ENCODE results near the gene DPYSL5. TPM values are rescaled to one million over a fixed set of nuclear protein-coding genes. Genes with fewer than 3 reads are reported as not detected.

DPYSL5 gene
- total and polyA plus RNA-seq, 2 donors (not counting 1 experiment from before 2014, with no cell fraction given): not detected

DNA sequence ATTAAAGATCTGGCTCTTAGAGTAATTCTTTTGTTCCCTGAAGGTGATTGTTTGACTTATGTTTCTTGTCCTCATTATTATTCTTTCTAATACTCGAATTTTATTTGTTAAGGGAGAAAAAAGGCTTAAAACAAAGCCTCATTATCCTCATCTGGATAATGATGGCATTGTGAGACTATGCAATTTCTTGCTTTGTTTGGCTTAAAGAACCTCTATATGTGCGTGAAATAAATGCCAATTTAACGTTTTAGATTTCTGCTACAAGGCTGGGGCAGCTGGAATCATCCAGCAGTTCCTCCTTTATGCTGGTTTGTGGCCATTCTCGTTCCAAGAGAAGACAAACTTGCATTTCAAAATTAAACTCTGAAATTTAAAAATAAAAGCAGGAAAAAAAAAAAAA is 4.9 kb upstream of the DPYSL5 start:
- DNase-seq: no peak
- Histone ChIP-seq H3K9ac (ENCODE audit: low read length) (no peak overlapping the region), H3K27ac (ENCODE audit: low read length in 2 of 2) (no peak overlapping the region), H3K4me2 (replicated peaks; ENCODE audit: low read depth, low read length, poor library complexity, severe bottlenecking) (no peak overlapping the region), H3K36me3 (replicated peaks in 1 of 2; ENCODE audit: control extremely low read depth in 1 of 2, control insufficient read depth in 1 of 2, extremely low read depth in 1 of 2, insufficient read depth in 2 of 2, low read length in 1 of 2) (no peaks in the 10 kb centered on the region), H3K79me2 (ENCODE audit: control insufficient read depth, insufficient read depth, low read length) (no peaks in the 10 kb centered on the region), H3K27me3 (replicated peaks in 1 of 4; ENCODE audit: control extremely low read depth in 1 of 4, control insufficient read depth in 3 of 4, insufficient read depth in 4 of 4, low read length in 3 of 4) (peaks cover 0 to 30% (median 26%) of the 10 kb centered on the region in 4 experiments), H3K4me1 (ENCODE audit: control insufficient read depth in 2 of 2, insufficient read depth in 2 of 2, low read length in 2 of 2) (peaks cover 15 to 17% of the 10 kb centered on the region in 2 donors), H4K20me1 (ENCODE audit: control insufficient read depth, insufficient read depth, low read length, poor library complexity, severe bottlenecking) (no peaks in the 10 kb centered on the region), H3K4me3 (ENCODE audit: control extremely low read depth in 1 of 5, extremely low read depth in 1 of 5, insufficient read depth in 1 of 5, low read depth in 2 of 5, low read length in 4 of 5) (no peak overlapping the region), H3K9me3 (ENCODE audit: control extremely low read depth in 1 of 3, control insufficient read depth in 2 of 3, insufficient read depth in 1 of 3, low read length in 2 of 3) (no peaks in the 10 kb centered on the region), H2AFZ (ENCODE audit: insufficient read depth, low read depth, low read length, poor library complexity, severe bottlenecking) (no peak overlapping the region)
- no peak for ATAC-seq (ENCODE audit: low read depth)
- Mint-ChIP-seq H3K27ac (no peak overlapping the region), H3K27me3 (peaks cover 51% of the 10 kb centered on the region), H3K4me3 (no peak overlapping the region), H3K4me1 (peaks cover 11% of the 10 kb centered on the region), H3K9me3 (ENCODE audit: insufficient read depth) (no peaks in the 10 kb centered on the region)
- ChIA-PET POLR2A (no interaction called here), CTCF (interaction anchor here (0.6 to 1.2 kb wide), 7 partner anchors 80 to 477 kb away, joined by 3 to 6 read pairs (median 4); no protein-coding TSS in a partner anchor)
- intact Hi-C loops (cut with micrococcal nuclease): no loop called here
- TF ChIP-seq, protein P1, sequence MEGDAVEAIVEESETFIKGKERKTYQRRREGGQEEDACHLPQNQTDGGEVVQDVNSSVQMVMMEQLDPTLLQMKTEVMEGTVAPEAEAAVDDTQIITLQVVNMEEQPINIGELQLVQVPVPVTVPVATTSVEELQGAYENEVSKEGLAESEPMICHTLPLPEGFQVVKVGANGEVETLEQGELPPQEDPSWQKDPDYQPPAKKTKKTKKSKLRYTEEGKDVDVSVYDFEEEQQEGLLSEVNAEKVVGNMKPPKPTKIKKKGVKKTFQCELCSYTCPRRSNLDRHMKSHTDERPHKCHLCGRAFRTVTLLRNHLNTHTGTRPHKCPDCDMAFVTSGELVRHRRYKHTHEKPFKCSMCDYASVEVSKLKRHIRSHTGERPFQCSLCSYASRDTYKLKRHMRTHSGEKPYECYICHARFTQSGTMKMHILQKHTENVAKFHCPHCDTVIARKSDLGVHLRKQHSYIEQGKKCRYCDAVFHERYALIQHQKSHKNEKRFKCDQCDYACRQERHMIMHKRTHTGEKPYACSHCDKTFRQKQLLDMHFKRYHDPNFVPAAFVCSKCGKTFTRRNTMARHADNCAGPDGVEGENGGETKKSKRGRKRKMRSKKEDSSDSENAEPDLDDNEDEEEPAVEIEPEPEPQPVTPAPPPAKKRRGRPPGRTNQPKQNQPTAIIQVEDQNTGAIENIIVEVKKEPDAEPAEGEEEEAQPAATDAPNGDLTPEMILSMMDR (IDR thresholded peaks at IDR 0.05): no peak
- no peak for TF ChIP-seq EZH2 (IDR thresholded peaks at IDR 0.05; ENCODE audit: borderline replicate concordance, insufficient read depth, low read depth, low read length, poor library complexity, severe bottlenecking)
- WGBS (ENCODE audit: insufficient coverage): 75% methylated on average over 2 of the region's 4 CpGs

DNA sequence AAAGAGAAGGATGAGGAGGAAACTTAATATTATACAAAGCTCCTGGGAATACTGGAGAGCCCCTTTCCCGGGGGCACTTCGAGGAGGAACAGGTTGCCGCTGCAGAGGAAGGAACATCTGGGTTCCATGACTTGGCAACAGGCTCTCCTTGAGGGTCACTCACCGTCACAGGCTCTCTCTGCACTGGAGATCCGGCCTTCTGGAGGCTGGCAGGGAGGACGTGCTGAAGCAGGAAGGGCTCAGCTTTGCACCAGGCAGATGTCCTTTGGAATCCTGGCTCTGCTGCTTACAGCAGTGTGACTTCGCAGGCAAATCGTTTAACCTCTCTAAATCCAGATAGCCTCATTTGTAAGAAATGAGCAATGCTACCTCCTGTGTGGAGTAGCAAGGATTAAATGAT is 2.9 kb upstream of the DPYSL5 start:
- no peaks in the 10 kb centered on the region for H3K9me3 Mint-ChIP-seq (ENCODE audit: insufficient read depth)
- TF ChIP-seq, protein P1 (IDR thresholded peaks at IDR 0.05): no peak
- TF ChIP-seq EZH2 (IDR thresholded peaks at IDR 0.05; ENCODE audit: borderline replicate concordance, insufficient read depth, low read depth, low read length, poor library complexity, severe bottlenecking): no peak

More for the DNA sequence above, 2.9 kb upstream of the DPYSL5 start:
- no peak overlapping the region for H3K4me3 Mint-ChIP-seq
- H3K27ac Mint-ChIP-seq: no peak overlapping the region
- Histone ChIP-seq H2AFZ (ENCODE audit: insufficient read depth, low read depth, low read length, poor library complexity, severe bottlenecking) (no peak overlapping the region), H3K27ac (ENCODE audit: low read length in 2 of 2) (no peak overlapping the region), H3K79me2 (ENCODE audit: control insufficient read depth, insufficient read depth, low read length) (no peaks in the 10 kb centered on the region), H3K36me3 (replicated peaks in 1 of 2; ENCODE audit: control extremely low read depth in 1 of 2, control insufficient read depth in 1 of 2, extremely low read depth in 1 of 2, insufficient read depth in 2 of 2, low read length in 1 of 2) (no peaks in the 10 kb centered on the region), H3K4me1 (ENCODE audit: control insufficient read depth in 2 of 2, insufficient read depth in 2 of 2, low read length in 2 of 2) (peaks cover 35 to 36% of the 10 kb centered on the region in 2 donors), H3K4me2 (replicated peaks; ENCODE audit: low read depth, low read length, poor library complexity, severe bottlenecking) (no peak overlapping the region), H3K9ac (ENCODE audit: low read length) (no peak overlapping the region), H4K20me1 (ENCODE audit: control insufficient read depth, insufficient read depth, low read length, poor library complexity, severe bottlenecking) (no peaks in the 10 kb centered on the region), H3K9me3 (ENCODE audit: control extremely low read depth in 1 of 3, control insufficient read depth in 2 of 3, insufficient read depth in 1 of 3, low read length in 2 of 3) (peaks cover 0 to 5% (median 0%) of the 10 kb centered on the region in 3 donors), H3K4me3 (ENCODE audit: control extremely low read depth in 1 of 5, extremely low read depth in 1 of 5, insufficient read depth in 1 of 5, low read depth in 2 of 5, low read length in 4 of 5) (no peak overlapping the region), H3K27me3 (replicated peaks in 1 of 4; ENCODE audit: control extremely low read depth in 1 of 4, control insufficient read depth in 3 of 4, insufficient read depth in 4 of 4, low read length in 3 of 4) (peaks cover 0 to 46% (median 37%) of the 10 kb centered on the region in 4 experiments)
- peaks cover 18% of the 10 kb centered on the region for H3K4me1 Mint-ChIP-seq
- intact Hi-C loops (cut with micrococcal nuclease): no loop called here
- ATAC-seq (ENCODE audit: low read depth) (no peak), DNase-seq (no peak)
- 75% methylated on average over 6 of the region's 8 CpGs for WGBS (ENCODE audit: insufficient coverage)
- ChIA-PET POLR2A (no interaction called here), CTCF (interaction anchor here (1.2 to 5.0 kb wide), 14 partner anchors 9 to 457 kb away, joined by 3 to 78 read pairs (median 10); partner anchors contain the start of gene TRIM54)
- peaks cover 49% of the 10 kb centered on the region for H3K27me3 Mint-ChIP-seq

All from B cell (primary cell).